HepG2 (cell line): ENCODE results near the gene MTPN. TPM values are rescaled to one million over a fixed set of nuclear protein-coding genes. Genes with fewer than 3 reads are reported as not detected.
A peak's percentile ranks its signal among the peaks of the same experiment; 100 is the strongest.

Source experiments
- BATF2 ChIP-seq: sonication (generic); formaldehyde crosslinking; IDR thresholded peaks from 2 replicates; pipeline ENCODE4 v1.8.0; 2022; ENCODE audit warnings: mild to moderate bottlenecking, missing genetic modification reagents, moderate library complexity
- GTF3A ChIP-seq: sonication (generic); formaldehyde crosslinking; conservative IDR thresholded peaks from 2 replicates; pipeline ENCODE4 v1.4.0; 2020; ENCODE audit warnings: mild to moderate bottlenecking, missing genetic modification reagents
- ISL2 ChIP-seq: sonication (generic); formaldehyde crosslinking; IDR thresholded peaks from 2 replicates; pipeline ENCODE4 v1.5.0; 2020; ENCODE audit warnings: missing genetic modification reagents
- MAFK ChIP-seq, 2 experiments: IDR thresholded peaks in 1 of 2; conservative IDR thresholded peaks in 1 of 2; 2 replicates each; pipeline ENCODE4 v1.6.1; 2011; ENCODE audit warnings: improper control_type of control experiment in 2 of 2, low read length in 2 of 2
- RARA ChIP-seq: IDR thresholded peaks from 2 replicates; pipeline ENCODE4 v1.6.1; 2016; ENCODE audit warnings: missing genetic modification reagents, missing compliant biosample characterization
- RBM39 ChIP-seq: fragments of 200-400 bp; formaldehyde crosslinking; IDR thresholded peaks from one replicate; pipeline ENCODE4 v1.6.1; 2018; ENCODE audit warnings: antibody characterized with exemption, mild to moderate bottlenecking, low read depth, low read length; ENCODE audit not compliant: poor library complexity, severe bottlenecking
- RFX5 ChIP-seq: IDR thresholded peaks from 2 replicates; pipeline ENCODE4 v1.6.1; 2011; ENCODE audit warnings: low read depth, low read length, improper control_type of control experiment
- SNAI1 ChIP-seq: sonication (generic); formaldehyde crosslinking; IDR thresholded peaks from 2 replicates; pipeline ENCODE4 v1.5.0; 2020; ENCODE audit warnings: mild to moderate bottlenecking, missing genetic modification reagents, borderline replicate concordance
- ZBTB7B ChIP-seq: sonication (generic); formaldehyde crosslinking; IDR thresholded peaks from 2 replicates; pipeline ENCODE4 v1.4.0; 2020; ENCODE audit warnings: missing genetic modification reagents
- ZNF263 ChIP-seq: sonication (generic); formaldehyde crosslinking; IDR thresholded peaks from 2 replicates; pipeline ENCODE4 v1.4.0; 2020; ENCODE audit warnings: missing genetic modification reagents
- ZNF580 ChIP-seq: IDR thresholded peaks from 2 replicates; pipeline ENCODE4 v1.6.1; 2016; ENCODE audit warnings: low read depth, borderline replicate concordance
- ZSCAN22 ChIP-seq: sonication (generic); formaldehyde crosslinking; IDR thresholded peaks from 2 replicates; pipeline ENCODE4 v1.4.0; 2020; ENCODE audit warnings: mild to moderate bottlenecking, missing genetic modification reagents
- polyA plus RNA-seq, 8 experiments: library from polyadenylated mRNA; depleted of rRNA in 3 of 8; stranded (reverse) in 7 of 8; unstranded in 1 of 8; fragments of >200 nt; fragmentation: Illumina TruSeq in 4 of 8; extraction: Trizol in 4 of 8; gene quantifications; 2 replicates each; pipeline versions ENCODE4 v1.2.1 to v1.2.3, GENCODE V29; 2011 to 2016; ENCODE audit warnings: low read depth in 4 of 8, missing spikeins in 1 of 8, mixed read lengths in 1 of 8; ENCODE audit not compliant: insufficient read depth in 1 of 8
- total RNA-seq, 5 experiments: library from RNA; depleted of rRNA; stranded (reverse); fragments of >200 nt; fragmentation: Illumina TruSeq; extraction: Trizol; gene quantifications; 2 replicates each; pipeline ENCODE4 v1.2.3, GENCODE V29; 2016; ENCODE audit warnings: low read depth in 1 of 5
- TF ChIP-seq, protein P1 (sequence below): IDR thresholded peaks from 2 replicates; pipeline ENCODE4 v1.6.1; 2016; ENCODE audit warnings: low read depth
- TF ChIP-seq, protein P2 (sequence below): sonication (generic); formaldehyde crosslinking; IDR thresholded peaks from 2 replicates; pipeline ENCODE4 v1.4.0; 2020; ENCODE audit warnings: missing genetic modification reagents
- TF ChIP-seq, protein P3 (sequence below): sonication (generic); formaldehyde crosslinking; IDR thresholded peaks from 2 replicates; pipeline ENCODE4 v1.9.0; 2021; ENCODE audit warnings: missing genetic modification reagents, borderline replicate concordance
- TF ChIP-seq, protein P4 (sequence below): IDR thresholded peaks from 2 replicates; pipeline ENCODE4 v1.6.1; 2012; ENCODE audit warnings: low read length, improper control_type of control experiment

Gene MTPN
- total and polyA plus RNA-seq, 2 of the 13 experiments (the other 11 are each of a cell fraction or from before 2014, with no cell fraction given) = 31.1 to 71.7 TPM

DNA sequence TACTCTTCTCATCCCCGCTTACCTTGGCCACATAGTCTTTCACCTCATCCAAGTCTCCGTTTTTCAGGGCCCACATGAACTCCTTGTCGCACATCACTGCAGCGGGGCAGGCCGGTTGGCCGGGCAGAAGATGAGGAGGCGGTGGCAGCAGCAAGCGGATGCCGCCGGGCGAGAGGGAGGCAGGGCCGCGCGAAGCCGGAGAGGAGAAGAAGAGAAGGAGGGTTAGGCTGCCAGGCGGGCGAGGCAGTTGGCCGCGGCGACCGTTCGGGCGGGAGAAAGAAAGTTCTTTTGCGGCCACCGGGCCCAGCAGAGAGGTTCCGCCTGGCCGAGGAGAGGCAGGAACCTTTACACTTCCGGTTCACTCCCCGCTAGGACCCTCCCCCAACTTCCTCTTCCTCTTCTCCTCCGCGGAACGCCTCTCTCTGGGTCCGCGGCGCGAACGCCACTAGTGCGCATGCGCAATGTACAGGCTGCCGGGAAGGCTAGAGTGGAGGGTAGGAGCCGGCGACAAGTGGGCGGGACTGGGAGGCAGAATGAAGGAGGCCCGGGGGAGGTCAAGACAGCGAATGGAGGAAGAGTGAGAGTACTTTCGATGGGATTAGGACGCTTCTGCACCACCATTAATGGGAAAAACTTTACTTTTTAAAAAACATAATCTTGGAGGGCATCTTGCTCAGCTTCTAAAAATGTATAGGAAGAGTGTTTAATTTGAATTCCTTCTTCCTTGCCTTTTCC lies at the start of gene MTPN (continued):
- peak; percentile 79 for TF ChIP-seq RBM39
- TF ChIP-seq ZSCAN22 = no peak
- TF ChIP-seq, protein P1, sequence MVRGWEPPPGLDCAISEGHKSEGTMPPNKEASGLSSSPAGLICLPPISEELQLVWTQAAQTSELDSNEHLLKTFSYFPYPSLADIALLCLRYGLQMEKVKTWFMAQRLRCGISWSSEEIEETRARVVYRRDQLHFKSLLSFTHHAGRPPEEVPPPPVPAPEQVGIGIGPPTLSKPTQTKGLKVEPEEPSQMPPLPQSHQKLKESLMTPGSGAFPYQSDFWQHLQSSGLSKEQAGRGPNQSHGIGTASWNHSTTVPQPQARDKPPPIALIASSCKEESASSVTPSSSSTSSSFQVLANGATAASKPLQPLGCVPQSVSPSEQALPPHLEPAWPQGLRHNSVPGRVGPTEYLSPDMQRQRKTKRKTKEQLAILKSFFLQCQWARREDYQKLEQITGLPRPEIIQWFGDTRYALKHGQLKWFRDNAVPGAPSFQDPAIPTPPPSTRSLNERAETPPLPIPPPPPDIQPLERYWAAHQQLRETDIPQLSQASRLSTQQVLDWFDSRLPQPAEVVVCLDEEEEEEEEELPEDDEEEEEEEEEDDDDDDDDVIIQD = peak; percentile 89
- TF ChIP-seq, protein P2, sequence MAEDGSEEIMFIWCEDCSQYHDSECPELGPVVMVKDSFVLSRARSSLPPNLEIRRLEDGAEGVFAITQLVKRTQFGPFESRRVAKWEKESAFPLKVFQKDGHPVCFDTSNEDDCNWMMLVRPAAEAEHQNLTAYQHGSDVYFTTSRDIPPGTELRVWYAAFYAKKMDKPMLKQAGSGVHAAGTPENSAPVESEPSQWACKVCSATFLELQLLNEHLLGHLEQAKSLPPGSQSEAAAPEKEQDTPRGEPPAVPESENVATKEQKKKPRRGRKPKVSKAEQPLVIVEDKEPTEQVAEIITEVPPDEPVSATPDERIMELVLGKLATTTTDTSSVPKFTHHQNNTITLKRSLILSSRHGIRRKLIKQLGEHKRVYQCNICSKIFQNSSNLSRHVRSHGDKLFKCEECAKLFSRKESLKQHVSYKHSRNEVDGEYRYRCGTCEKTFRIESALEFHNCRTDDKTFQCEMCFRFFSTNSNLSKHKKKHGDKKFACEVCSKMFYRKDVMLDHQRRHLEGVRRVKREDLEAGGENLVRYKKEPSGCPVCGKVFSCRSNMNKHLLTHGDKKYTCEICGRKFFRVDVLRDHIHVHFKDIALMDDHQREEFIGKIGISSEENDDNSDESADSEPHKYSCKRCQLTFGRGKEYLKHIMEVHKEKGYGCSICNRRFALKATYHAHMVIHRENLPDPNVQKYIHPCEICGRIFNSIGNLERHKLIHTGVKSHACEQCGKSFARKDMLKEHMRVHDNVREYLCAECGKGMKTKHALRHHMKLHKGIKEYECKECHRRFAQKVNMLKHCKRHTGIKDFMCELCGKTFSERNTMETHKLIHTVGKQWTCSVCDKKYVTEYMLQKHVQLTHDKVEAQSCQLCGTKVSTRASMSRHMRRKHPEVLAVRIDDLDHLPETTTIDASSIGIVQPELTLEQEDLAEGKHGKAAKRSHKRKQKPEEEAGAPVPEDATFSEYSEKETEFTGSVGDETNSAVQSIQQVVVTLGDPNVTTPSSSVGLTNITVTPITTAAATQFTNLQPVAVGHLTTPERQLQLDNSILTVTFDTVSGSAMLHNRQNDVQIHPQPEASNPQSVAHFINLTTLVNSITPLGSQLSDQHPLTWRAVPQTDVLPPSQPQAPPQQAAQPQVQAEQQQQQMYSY = no peak
- no peak for TF ChIP-seq MAFK (conservative IDR thresholded peaks at IDR 0.05 in 1 of 2, IDR thresholded peaks at IDR 0.05 in 1 of 2; ENCODE audit: low read length in 2 of 2)
- TF ChIP-seq, protein P3, sequence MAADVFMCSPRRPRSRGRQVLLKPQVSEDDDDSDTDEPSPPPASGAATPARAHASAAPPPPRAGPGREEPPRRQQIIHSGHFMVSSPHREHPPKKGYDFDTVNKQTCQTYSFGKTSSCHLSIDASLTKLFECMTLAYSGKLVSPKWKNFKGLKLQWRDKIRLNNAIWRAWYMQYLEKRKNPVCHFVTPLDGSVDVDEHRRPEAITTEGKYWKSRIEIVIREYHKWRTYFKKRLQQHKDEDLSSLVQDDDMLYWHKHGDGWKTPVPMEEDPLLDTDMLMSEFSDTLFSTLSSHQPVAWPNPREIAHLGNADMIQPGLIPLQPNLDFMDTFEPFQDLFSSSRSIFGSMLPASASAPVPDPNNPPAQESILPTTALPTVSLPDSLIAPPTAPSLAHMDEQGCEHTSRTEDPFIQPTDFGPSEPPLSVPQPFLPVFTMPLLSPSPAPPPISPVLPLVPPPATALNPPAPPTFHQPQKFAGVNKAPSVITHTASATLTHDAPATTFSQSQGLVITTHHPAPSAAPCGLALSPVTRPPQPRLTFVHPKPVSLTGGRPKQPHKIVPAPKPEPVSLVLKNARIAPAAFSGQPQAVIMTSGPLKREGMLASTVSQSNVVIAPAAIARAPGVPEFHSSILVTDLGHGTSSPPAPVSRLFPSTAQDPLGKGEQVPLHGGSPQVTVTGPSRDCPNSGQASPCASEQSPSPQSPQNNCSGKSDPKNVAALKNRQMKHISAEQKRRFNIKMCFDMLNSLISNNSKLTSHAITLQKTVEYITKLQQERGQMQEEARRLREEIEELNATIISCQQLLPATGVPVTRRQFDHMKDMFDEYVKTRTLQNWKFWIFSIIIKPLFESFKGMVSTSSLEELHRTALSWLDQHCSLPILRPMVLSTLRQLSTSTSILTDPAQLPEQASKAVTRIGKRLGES (CRISPR knock-in tag) = no peak
- no peak for TF ChIP-seq GTF3A
- 0 out of 2 replicates have a peak, but pooled peaks have one; percentile 54 for TF ChIP-seq ZBTB7B
- TF ChIP-seq ISL2 = peak; percentile 37; the same call in 1 of the 2 replicates
- no peak for TF ChIP-seq SNAI1 (CRISPR knock-in tag)
- TF ChIP-seq ZNF580 = peak; percentile 29; the same call in 1 of the 2 replicates
- TF ChIP-seq RFX5 = no peak
- TF ChIP-seq, protein P4, sequence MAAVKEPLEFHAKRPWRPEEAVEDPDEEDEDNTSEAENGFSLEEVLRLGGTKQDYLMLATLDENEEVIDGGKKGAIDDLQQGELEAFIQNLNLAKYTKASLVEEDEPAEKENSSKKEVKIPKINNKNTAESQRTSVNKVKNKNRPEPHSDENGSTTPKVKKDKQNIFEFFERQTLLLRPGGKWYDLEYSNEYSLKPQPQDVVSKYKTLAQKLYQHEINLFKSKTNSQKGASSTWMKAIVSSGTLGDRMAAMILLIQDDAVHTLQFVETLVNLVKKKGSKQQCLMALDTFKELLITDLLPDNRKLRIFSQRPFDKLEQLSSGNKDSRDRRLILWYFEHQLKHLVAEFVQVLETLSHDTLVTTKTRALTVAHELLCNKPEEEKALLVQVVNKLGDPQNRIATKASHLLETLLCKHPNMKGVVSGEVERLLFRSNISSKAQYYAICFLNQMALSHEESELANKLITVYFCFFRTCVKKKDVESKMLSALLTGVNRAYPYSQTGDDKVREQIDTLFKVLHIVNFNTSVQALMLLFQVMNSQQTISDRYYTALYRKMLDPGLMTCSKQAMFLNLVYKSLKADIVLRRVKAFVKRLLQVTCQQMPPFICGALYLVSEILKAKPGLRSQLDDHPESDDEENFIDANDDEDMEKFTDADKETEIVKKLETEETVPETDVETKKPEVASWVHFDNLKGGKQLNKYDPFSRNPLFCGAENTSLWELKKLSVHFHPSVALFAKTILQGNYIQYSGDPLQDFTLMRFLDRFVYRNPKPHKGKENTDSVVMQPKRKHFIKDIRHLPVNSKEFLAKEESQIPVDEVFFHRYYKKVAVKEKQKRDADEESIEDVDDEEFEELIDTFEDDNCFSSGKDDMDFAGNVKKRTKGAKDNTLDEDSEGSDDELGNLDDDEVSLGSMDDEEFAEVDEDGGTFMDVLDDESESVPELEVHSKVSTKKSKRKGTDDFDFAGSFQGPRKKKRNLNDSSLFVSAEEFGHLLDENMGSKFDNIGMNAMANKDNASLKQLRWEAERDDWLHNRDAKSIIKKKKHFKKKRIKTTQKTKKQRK = no peak
- no peak for TF ChIP-seq BATF2 (CRISPR knock-in tag)
- TF ChIP-seq RARA (CRISPR knock-in tag) = 0 out of 2 replicates have a peak, but pooled peaks have one; percentile 3
- TF ChIP-seq ZNF263 (CRISPR knock-in tag) = no peak
